K562 (cell line): Measurements from ENCODE around the gene MCC. TPM values are rescaled to one million over a fixed set of nuclear protein-coding genes. Genes with fewer than 3 reads are reported as not detected.

Experiments used
- ATAC-seq: fragments of 200-7000 bp; cut with Tn5 transposase; 3 replicates; pipeline ENCODE4 v1.9.1; 2020; ENCODE audit warnings: moderate library complexity
- BruUV-seq: library from RNA; stranded (reverse); fragments of 400-500 nt; replicated peaks from 2 replicates; lab custom pipeline; 2021; lab: Mats Ljungman, UMichigan
- CTCF ChIA-PET: fragments of 300-600 bp; formaldehyde crosslinking; extraction: SDS; loops from one replicate; lab custom pipeline; 2021; ENCODE audit warnings: low intra/inter-chr PET ratio; lab: Yijun Ruan, JAX
- POLR2A ChIA-PET: fragments of 300-600, 350-650 bp; sonication (Branson Sonifier 250); formaldehyde crosslinking; extraction: SDS; loops from one replicate; lab custom pipeline; 2021; ENCODE audit warnings: antibody characterized with exemption, inconsistent platforms; lab: Yijun Ruan, JAX
- DNase-seq, 4 experiments: peaks; one replicate each; pipeline versions ENCODE4 v3.0.0 to v3.0.0-alpha.2; 2011 to 2018; ENCODE audit warnings: low spot score in 3 of 4, mixed read lengths in 3 of 4; ENCODE audit errors: extremely low read depth in 1 of 4
- FAIRE-seq: peaks from 2 replicates; lab custom pipeline; 2011; peaks lifted over from hg19 to GRCh38; lab: Jason Lieb, UNC
- H2AFZ ChIP-seq: 2 replicates; pipeline ENCODE4 v1.6.0; 2011; ENCODE audit warnings: low read depth, low read length, control low read depth, inconsistent platforms
- H3K27ac ChIP-seq: fragments of 200-600 bp; 3 replicates; pipeline ENCODE4 v1.8.0; 2011; ENCODE audit warnings: low read depth, mild to moderate bottlenecking, control low read depth, inconsistent platforms, low read length, moderate library complexity, mixed read lengths; ENCODE audit errors: extremely low read depth
- H3K27me3 ChIP-seq, 2 experiments: fragments of 300-600 bp in 1 of 2; 2 replicates in 1 of 2; 3 replicates in 1 of 2; pipeline versions ENCODE4 v1.6.0 to v1.8.0; 2011; ENCODE audit warnings: inconsistent platforms in 2 of 2, low read length in 2 of 2, mild to moderate bottlenecking in 1 of 2, mixed read lengths in 1 of 2, moderate library complexity in 1 of 2; ENCODE audit not compliant: control insufficient read depth in 2 of 2, insufficient read depth in 2 of 2
- H3K36me3 ChIP-seq: fragments of 300-600 bp; 3 replicates; pipeline ENCODE4 v1.8.0; 2011; ENCODE audit warnings: mild to moderate bottlenecking, low read length, inconsistent platforms; ENCODE audit not compliant: control insufficient read depth, insufficient read depth
- H3K4me1 ChIP-seq, 2 experiments: fragments of 200-600 bp in 1 of 2; replicated peaks in 1 of 2; 2 replicates in 1 of 2; 3 replicates in 1 of 2; pipeline versions ENCODE4 v1.5.1 to v1.8.0; 2011; ENCODE audit warnings: inconsistent platforms in 2 of 2, low read length in 2 of 2, mild to moderate bottlenecking in 1 of 2, mixed read lengths in 1 of 2, moderate library complexity in 1 of 2; ENCODE audit not compliant: control insufficient read depth in 2 of 2, insufficient read depth in 2 of 2
- H3K4me2 ChIP-seq: 2 replicates; pipeline ENCODE4 v1.6.1; 2011; ENCODE audit warnings: low read length, control low read depth, inconsistent platforms, mixed read lengths; ENCODE audit not compliant: insufficient read depth
- H3K4me3 ChIP-seq: fragments of 200-600 bp; sonication (generic), shearing (Covaris generic); 2 replicates; pipeline ENCODE4 v1.5.1; 2016; ENCODE audit warnings: control low read depth, inconsistent platforms
- H3K79me2 ChIP-seq: fragments of 200-600 bp; 3 replicates; pipeline ENCODE4 v1.8.0; 2011; ENCODE audit warnings: low read length, inconsistent platforms; ENCODE audit not compliant: control insufficient read depth, insufficient read depth
- H3K9ac ChIP-seq, 2 experiments: 2 replicates each; pipeline versions ENCODE4 v1.6.0 to v1.6.1; 2011; ENCODE audit warnings: low read depth in 2 of 2, low read length in 2 of 2, control low read depth in 1 of 2, inconsistent platforms in 1 of 2, mild to moderate bottlenecking in 1 of 2, mixed read lengths in 1 of 2; ENCODE audit not compliant: insufficient read depth in 1 of 2
- H3K9me1 ChIP-seq: one replicate; pipeline ENCODE4 v1.6.0; 2011; ENCODE audit warnings: inconsistent platforms, mild to moderate bottlenecking, low read length, moderate library complexity; ENCODE audit not compliant: control insufficient read depth, insufficient read depth
- H3K9me3 ChIP-seq: replicated peaks from 2 replicates; pipeline ENCODE4 v1.5.1; 2011; ENCODE audit warnings: low read depth, low read length, inconsistent platforms; ENCODE audit not compliant: control insufficient read depth, insufficient read depth
- H4K20me1 ChIP-seq: replicated peaks from 2 replicates; pipeline ENCODE4 v1.6.1; 2011; ENCODE audit warnings: low read length, inconsistent platforms, mixed read lengths; ENCODE audit not compliant: control insufficient read depth, insufficient read depth
- BACH1 ChIP-seq: fragments of 200-800 bp; sonication (Bioruptor generic); IDR thresholded peaks from 2 replicates; pipeline ENCODE4 v1.6.1; 2016; ENCODE audit warnings: missing genetic modification characterization, missing compliant biosample characterization
- CEBPG ChIP-seq, 3 experiments: fragments of 200-800 bp in 1 of 3; sonication (Bioruptor generic) in 1 of 3; sonication (generic) in 1 of 3; formaldehyde crosslinking in 1 of 3; IDR thresholded peaks in 2 of 3; conservative IDR thresholded peaks in 1 of 3; 2 replicates each; pipeline versions ENCODE4 v1.6.1 to v1.8.0; 2016 to 2022; ENCODE audit warnings: missing compliant biosample characterization in 2 of 3, missing genetic modification characterization in 2 of 3, mild to moderate bottlenecking in 1 of 3, missing genetic modification reagents in 1 of 3
- CREB1 ChIP-seq, 2 experiments: sonication (generic) in 1 of 2; formaldehyde crosslinking in 1 of 2; IDR thresholded peaks; 2 replicates each; pipeline versions ENCODE4 v1.6.1 to v1.8.0; 2012 to 2022; ENCODE audit warnings: inconsistent platforms in 1 of 2, mild to moderate bottlenecking in 1 of 2, missing genetic modification reagents in 1 of 2, moderate library complexity in 1 of 2
- HNRNPK ChIP-seq: fragments of 200-400 bp; formaldehyde crosslinking; IDR thresholded peaks from one replicate; pipeline ENCODE4 v1.6.1; 2018; ENCODE audit warnings: mild to moderate bottlenecking, low read depth, low read length; ENCODE audit not compliant: poor library complexity, severe bottlenecking
- IFI16 ChIP-seq: fragments of 250-450 bp; sonication (Bioruptor Pico); IDR thresholded peaks from 2 replicates; pipeline ENCODE4 v2.1.2; 2022; ENCODE audit warnings: mild to moderate bottlenecking, inconsistent platforms
- KLF16 ChIP-seq: IDR thresholded peaks from 2 replicates; pipeline ENCODE4 v1.6.1; 2016; ENCODE audit warnings: antibody characterized with exemption
- MEF2A ChIP-seq: IDR thresholded peaks from 2 replicates; pipeline ENCODE4 v1.6.1; 2011; ENCODE audit warnings: low read depth, mild to moderate bottlenecking, low read length, moderate library complexity; ENCODE audit not compliant: control insufficient read depth
- MIER1 ChIP-seq: fragments of 450-650 bp; IDR thresholded peaks from 2 replicates; pipeline ENCODE4 v1.6.1; 2016; ENCODE audit warnings: antibody characterized with exemption, mild to moderate bottlenecking, low read depth
- SIX5 ChIP-seq, 2 experiments: IDR thresholded peaks; 2 replicates each; pipeline ENCODE4 v1.6.1; 2011; ENCODE audit warnings: low read length in 2 of 2, borderline replicate concordance in 1 of 2, low read depth in 1 of 2, mild to moderate bottlenecking in 1 of 2, moderate library complexity in 1 of 2; ENCODE audit not compliant: insufficient read depth in 1 of 2
- SMC3 ChIP-seq: conservative IDR thresholded peaks from 2 replicates; pipeline ENCODE4 v1.6.1; 2011; ENCODE audit warnings: low read depth, low read length, improper control_type of control experiment; ENCODE audit not compliant: insufficient read depth
- TAF1 ChIP-seq: IDR thresholded peaks from 2 replicates; pipeline ENCODE4 v1.6.1; 2011; ENCODE audit warnings: mild to moderate bottlenecking, low read length, moderate library complexity; ENCODE audit not compliant: insufficient read depth, control insufficient read depth, severe bottlenecking; ENCODE audit errors: extremely low read depth
- TAF9B ChIP-seq: fragments of 450-650 bp; IDR thresholded peaks from 2 replicates; pipeline ENCODE4 v1.6.1; 2018; ENCODE audit warnings: mild to moderate bottlenecking; ENCODE audit not compliant: partially characterized antibody
- XRCC3 ChIP-seq: fragments of 450-650 bp; IDR thresholded peaks from 2 replicates; pipeline ENCODE4 v1.6.1; 2017; ENCODE audit warnings: mild to moderate bottlenecking, moderate library complexity
- ZNF239 ChIP-seq: fragments of 250-450 bp; sonication (Bioruptor Pico); IDR thresholded peaks from 2 replicates; pipeline ENCODE4 v1.4.0; 2020; ENCODE audit warnings: mild to moderate bottlenecking
- ZNF766 ChIP-seq: fragments of 200-800 bp; sonication (Bioruptor generic); conservative IDR thresholded peaks from 2 replicates; pipeline ENCODE4 v1.6.1; 2016; ENCODE audit warnings: missing genetic modification characterization, missing compliant biosample characterization
- WGBS: fragments of 100-300 bp; shearing (Covaris generic); methylation state at CpG from one replicate; pipeline ENCODE4 v1.1.6; 2016; ENCODE audit warnings: low coverage, mixed read lengths; ENCODE audit not compliant: insufficient coverage; ENCODE audit errors: missing lambda C conversion rate; 5-methylcytosine and 5-hydroxymethylcytosine counted together
- in situ Hi-C: fragments of 300-500 bp; cut with MboI; formaldehyde crosslinking; loops from 4 replicates; pipeline ENCODE4 v1.15.0; 2018; ENCODE audit warnings: inconsistent platforms, mixed read lengths
- intact Hi-C: fragments of 100-400 bp; cut with micrococcal nuclease; formaldehyde crosslinking; loops from 2 replicates; pipeline ENCODE4 v1.14.2; 2022
- polyA plus RNA-seq, 8 experiments: library from polyadenylated mRNA; depleted of rRNA in 4 of 8; stranded (reverse) in 5 of 8; unstranded in 3 of 8; fragments of >200 nt; fragmentation: Nextera tagmentation in 2 of 8; fragmentation: Illumina TruSeq in 1 of 8; extraction: Ambion mirVana in 2 of 8; extraction: Trizol in 1 of 8; gene quantifications; 2 replicates each; pipeline versions ENCODE4 v1.2.1 to v1.2.3, GENCODE V29; 2011 to 2014; ENCODE audit warnings: inconsistent platforms in 1 of 8, missing spikeins in 1 of 8
- total RNA-seq, 7 experiments: library from RNA; depleted of rRNA in 6 of 7; stranded (reverse); fragments of >200 nt in 6 of 7; fragmentation: Illumina TruSeq in 2 of 7; extraction: Trizol in 2 of 7; gene quantifications; 2 replicates each; pipeline versions ENCODE4 v1.2.1 to v1.2.3, GENCODE V29; 2011 to 2021; ENCODE audit warnings: low replicate concordance in 1 of 7
- TF ChIP-seq, protein P1 (sequence below), 2 experiments: fragments of 450-650 bp in 1 of 2; IDR thresholded peaks; 2 replicates each; pipeline ENCODE4 v1.6.1; 2011 to 2017; ENCODE audit warnings: low read depth in 2 of 2, antibody characterized with exemption in 1 of 2, borderline replicate concordance in 1 of 2, low read length in 1 of 2, mild to moderate bottlenecking in 1 of 2, mixed read lengths in 1 of 2; ENCODE audit not compliant: control insufficient read depth in 1 of 2
- TF ChIP-seq, protein P2 (sequence below): fragments of 450-650 bp; formaldehyde crosslinking; IDR thresholded peaks from 2 replicates; pipeline ENCODE4 v1.4.0; 2020; ENCODE audit warnings: mild to moderate bottlenecking, mixed read lengths

The MCC gene
- total and polyA plus RNA-seq, 9 of the 15 experiments (the other 6 are each of a cell fraction or from before 2014, with no cell fraction given), result 0.04 to 0.24 (median 0.06) TPM; not detected in 1

DNA sequence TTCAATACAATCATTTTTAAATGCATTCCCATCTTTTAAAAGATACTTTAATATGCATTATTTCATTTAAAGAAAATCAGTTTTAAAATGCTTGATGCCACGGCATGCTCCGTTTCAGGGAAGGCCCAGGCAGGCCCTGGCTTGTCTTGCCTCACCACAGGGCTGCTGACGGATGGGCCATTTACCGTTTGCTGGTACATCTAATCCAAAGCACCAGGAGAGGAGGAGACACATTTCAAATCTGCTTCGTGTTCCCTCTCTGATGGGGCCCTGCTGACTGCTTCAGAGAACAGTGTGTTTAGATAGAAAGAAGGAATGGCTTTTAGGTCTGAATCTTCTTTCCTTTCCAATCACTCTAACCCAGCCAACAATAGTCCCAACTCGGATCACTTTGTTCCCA, 326.4 kb downstream of the MCC start:
- Histone ChIP-seq H4K20me1 (no peaks in the 10 kb centered on the region), H3K4me2 (no peak overlapping the region), H3K9ac (no peak overlapping the region), H3K4me3 (no peak overlapping the region), H3K79me2 (no peaks in the 10 kb centered on the region), H3K36me3 (no peaks in the 10 kb centered on the region), H3K9me3 (no peaks in the 10 kb centered on the region), H3K27me3 (peaks cover 4 to 14% of the 10 kb centered on the region in 2 experiments; a peak in 4 of 5 replicates), H3K9me1 (no peaks in the 10 kb centered on the region), H3K27ac (no peak overlapping the region), H2AFZ (no peak overlapping the region), H3K4me1 (no peaks in the 10 kb centered on the region)
- DNase-seq (no peak), FAIRE-seq (no peak), ATAC-seq (no peak)
- 0% methylated on average over 6 of the region's 6 CpGs for WGBS
- no TSS peak for BruUV-seq
- intact Hi-C loops, result no loop called here
- in situ Hi-C loops, result no loop called here
- ChIA-PET POLR2A (no interaction called here), CTCF (no interaction called here)
- TF ChIP-seq MEF2A (no peak), ZNF766 (CRISPR knock-in tag) (no peak), ZNF239 (no peak), TAF9B (no peak), MIER1 (no peak), IFI16 (CRISPR knock-in tag) (no peak), CREB1 (IDR thresholded peaks at IDR 0.05) (no peak), CREB1 (CRISPR knock-in tag; IDR thresholded peaks at IDR 0.05) (no peak), TAF1 (no peak), BACH1 (tag) (no peak), KLF16 (no peak), SIX5 (IDR thresholded peaks at IDR 0.05; ENCODE audit: borderline replicate concordance in 1 of 2, insufficient read depth in 1 of 2, low read depth in 1 of 2, low read length in 2 of 2) (no peak), SMC3 (no peak), HNRNPK (no peak), CEBPG (CRISPR knock-in tag; IDR thresholded peaks at IDR 0.05) (no peak), CEBPG (tag; conservative IDR thresholded peaks at IDR 0.05 in 1 of 2, IDR thresholded peaks at IDR 0.05 in 1 of 2) (no peak), XRCC3 (no peak)
- TF ChIP-seq, protein P1, sequence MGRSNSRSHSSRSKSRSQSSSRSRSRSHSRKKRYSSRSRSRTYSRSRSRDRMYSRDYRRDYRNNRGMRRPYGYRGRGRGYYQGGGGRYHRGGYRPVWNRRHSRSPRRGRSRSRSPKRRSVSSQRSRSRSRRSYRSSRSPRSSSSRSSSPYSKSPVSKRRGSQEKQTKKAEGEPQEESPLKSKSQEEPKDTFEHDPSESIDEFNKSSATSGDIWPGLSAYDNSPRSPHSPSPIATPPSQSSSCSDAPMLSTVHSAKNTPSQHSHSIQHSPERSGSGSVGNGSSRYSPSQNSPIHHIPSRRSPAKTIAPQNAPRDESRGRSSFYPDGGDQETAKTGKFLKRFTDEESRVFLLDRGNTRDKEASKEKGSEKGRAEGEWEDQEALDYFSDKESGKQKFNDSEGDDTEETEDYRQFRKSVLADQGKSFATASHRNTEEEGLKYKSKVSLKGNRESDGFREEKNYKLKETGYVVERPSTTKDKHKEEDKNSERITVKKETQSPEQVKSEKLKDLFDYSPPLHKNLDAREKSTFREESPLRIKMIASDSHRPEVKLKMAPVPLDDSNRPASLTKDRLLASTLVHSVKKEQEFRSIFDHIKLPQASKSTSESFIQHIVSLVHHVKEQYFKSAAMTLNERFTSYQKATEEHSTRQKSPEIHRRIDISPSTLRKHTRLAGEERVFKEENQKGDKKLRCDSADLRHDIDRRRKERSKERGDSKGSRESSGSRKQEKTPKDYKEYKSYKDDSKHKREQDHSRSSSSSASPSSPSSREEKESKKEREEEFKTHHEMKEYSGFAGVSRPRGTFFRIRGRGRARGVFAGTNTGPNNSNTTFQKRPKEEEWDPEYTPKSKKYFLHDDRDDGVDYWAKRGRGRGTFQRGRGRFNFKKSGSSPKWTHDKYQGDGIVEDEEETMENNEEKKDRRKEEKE (IDR thresholded peaks at IDR 0.05; ENCODE audit: borderline replicate concordance in 1 of 2, control insufficient read depth in 1 of 2, low read depth in 2 of 2, low read length in 1 of 2), result no peak
- TF ChIP-seq, protein P2, sequence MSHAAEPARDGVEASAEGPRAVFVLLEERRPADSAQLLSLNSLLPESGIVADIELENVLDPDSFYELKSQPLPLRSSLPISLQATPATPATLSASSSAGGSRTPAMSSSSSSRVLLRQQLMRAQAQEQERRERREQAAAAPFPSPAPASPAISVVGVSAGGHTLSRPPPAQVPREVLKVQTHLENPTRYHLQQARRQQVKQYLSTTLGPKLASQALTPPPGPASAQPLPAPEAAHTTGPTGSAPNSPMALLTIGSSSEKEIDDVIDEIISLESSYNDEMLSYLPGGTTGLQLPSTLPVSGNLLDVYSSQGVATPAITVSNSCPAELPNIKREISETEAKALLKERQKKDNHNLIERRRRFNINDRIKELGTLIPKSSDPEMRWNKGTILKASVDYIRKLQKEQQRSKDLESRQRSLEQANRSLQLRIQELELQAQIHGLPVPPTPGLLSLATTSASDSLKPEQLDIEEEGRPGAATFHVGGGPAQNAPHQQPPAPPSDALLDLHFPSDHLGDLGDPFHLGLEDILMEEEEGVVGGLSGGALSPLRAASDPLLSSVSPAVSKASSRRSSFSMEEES (CRISPR knock-in tag), result no peak
